Lung microvascular endothelial cell (primary cell): ENCODE results near the gene FAM221B. TPM values are rescaled to one million over a fixed set of nuclear protein-coding genes. Genes with fewer than 3 reads are reported as not detected.

ENCODE experiments used
- DNase-seq, 2 donors: peaks; one replicate each; pipeline versions ENCODE4 v3.0.0 to v3.0.0-alpha.2; 2010; ENCODE audit warnings: low read depth in 2 of 2
- total RNA-seq: library from RNA; depleted of rRNA; stranded (reverse); fragments of >200 nt; gene quantifications from 2 replicates; pipeline ENCODE4 v1.2.1, GENCODE V29; 2014

Gene FAM221B
- total RNA-seq, 1 donor from 2014 or later, result not detected

GRCh38 chr9:35792024-35792813, 36.3 kb downstream of the FAM221B start:
- no peak for DNase-seq

GRCh38 chr9:35791297-35791921, 37.1 kb downstream of the FAM221B start, which contains the start of gene NPR2:
Gene NPR2 (plus strand): TSS chr9:35791591. CDS start chr9:35792409, 818 bp downstream.
- DNase-seq, result peak; percentile 37 to 39

GRCh38 chr9:35790385-35791296, 37.9 kb downstream of the FAM221B start:
- peak; percentile 86 to 88 for DNase-seq

GRCh38 chr9:35790025-35790384, 38.5 kb downstream of the FAM221B start:
- no peak for DNase-seq

- DNase-seq, result no peak
Observed at GRCh38 chr9:35789541-35789940, 39.0 kb downstream of the FAM221B start.

GRCh38 chr9:35783418-35783817, 45.1 kb downstream of the FAM221B start:
- no peak for DNase-seq

GRCh38 chr9:35781066-35781465, 47.5 kb downstream of the FAM221B start:
- no peak for DNase-seq

GRCh38 chr9:35778496-35778895, 50.0 kb downstream of the FAM221B start:
- DNase-seq, result no peak

- DNase-seq, result no peak
Observed at GRCh38 chr9:35776018-35776417, 52.5 kb downstream of the FAM221B start.

GRCh38 chr9:35774907-35775635, 53.5 kb downstream of the FAM221B start:
- peak in 1 of 2 donors; percentile 60 for DNase-seq

- no peak for DNase-seq
Observed at GRCh38 chr9:35771943-35772342, 56.6 kb downstream of the FAM221B start.

- peak; percentile 72 to 73 for DNase-seq
Observed at GRCh38 chr9:35771534-35771933, 57.0 kb downstream of the FAM221B start.

GRCh38 chr9:35771075-35771433, 57.5 kb downstream of the FAM221B start:
- no peak for DNase-seq

GRCh38 chr9:35769763-35770162, 58.8 kb downstream of the FAM221B start:
- DNase-seq, result no peak

- no peak for DNase-seq
Observed at GRCh38 chr9:35767458-35767857, 61.1 kb downstream of the FAM221B start.

- no peak for DNase-seq
Observed at GRCh38 chr9:35766997-35767396, 61.5 kb downstream of the FAM221B start.

Other genes with a start within 250 kb of the FAM221B start
- 2.8 and 6.3 TPM in 2 replicates for gene TESK1, start 223.5 kb downstream of the FAM221B start, total RNA-seq
- under 0.01 TPM in 1 of 2 replicates, not detected in the other for gene CD72, start 210.3 kb downstream of the FAM221B start, total RNA-seq
- not detected in 2 replicates for gene SIT1, start 177.8 kb downstream of the FAM221B start, total RNA-seq
- gene RMRP, start 170.7 kb downstream of the FAM221B start, total RNA-seq, result 215,777 and 328,792 TPM in 2 replicates
- gene CCDC107, start 170.4 kb downstream of the FAM221B start, total RNA-seq, result 10.9 and 16.9 TPM in 2 replicates
- under 0.01 and 0.44 TPM in 2 replicates for gene ARHGEF39, start 163.5 kb downstream of the FAM221B start, total RNA-seq
- 0.22 TPM in 1 of 2 replicates, not detected in the other for gene CA9, start 154.8 kb downstream of the FAM221B start, total RNA-seq
- 7.3 and 9.8 TPM in 2 replicates for gene TPM2, start 138.8 kb downstream of the FAM221B start, total RNA-seq
- gene TLN1, start 96.5 kb downstream of the FAM221B start, total RNA-seq, result 165 and 180 TPM in 2 replicates
- gene CREB3, start 96.1 kb downstream of the FAM221B start, total RNA-seq, result 34.4 and 36.7 TPM in 2 replicates
- gene GBA2, start 79.5 kb downstream of the FAM221B start, total RNA-seq, result 42.5 and 54.0 TPM in 2 replicates
- gene RGP1, start 79.4 kb downstream of the FAM221B start, total RNA-seq, result 8.1 and 10.1 TPM in 2 replicates
- 60.9 and 61.5 TPM in 2 replicates for gene MSMP, start 74.5 kb downstream of the FAM221B start, total RNA-seq
- gene NPR2, start 37.1 kb downstream of the FAM221B start, total RNA-seq, result 0.20 and 2.0 TPM in 2 replicates
- gene SPAG8, start 16.5 kb downstream of the FAM221B start, total RNA-seq, result not detected in 2 replicates
- gene HINT2, start 13.7 kb downstream of the FAM221B start, total RNA-seq, result 2.6 and 10.7 TPM in 2 replicates
- gene TMEM8B, start 496 bp upstream of the FAM221B start, total RNA-seq, result under 0.01 and 0.22 TPM in 2 replicates
- gene OR13J1, start 41.7 kb upstream of the FAM221B start, total RNA-seq, result not detected in 2 replicates
- gene HRCT1, start 77.5 kb upstream of the FAM221B start, total RNA-seq, result 1.8 and 4.1 TPM in 2 replicates
- 1.8 and 3.5 TPM in 2 replicates for gene SPAAR, start 80.8 kb upstream of the FAM221B start, total RNA-seq
- gene OR2S2, start 129.4 kb upstream of the FAM221B start, total RNA-seq, result not detected in 2 replicates
- 17.2 and 25.0 TPM in 2 replicates for gene RECK, start 208.2 kb upstream of the FAM221B start, total RNA-seq